GM18868 (cell line): ENCODE measurements around the gene CRBN.
A peak's percentile ranks its signal among the peaks of the same experiment; 100 is the strongest.

Experiments used
- ATAC-seq: cut with Tn5 transposase; IDR thresholded peaks from one replicate; pipeline ENCODE4 v1.9.1; 2021; ENCODE audit warnings: mild to moderate bottlenecking, moderate library complexity; ENCODE audit not compliant: unreplicated experiment

Gene CRBN

GRCh38 chr3:3177861-3178497 is 1.5 kb downstream of the CRBN start:
- no peak for ATAC-seq

- no peak for ATAC-seq
Measured at GRCh38 chr3:3172627-3173026, 6.9 kb downstream of the CRBN start.

GRCh38 chr3:3170998-3171397 is 8.5 kb downstream of the CRBN start:
- ATAC-seq = peak; percentile 55

GRCh38 chr3:3165650-3166049 is 13.8 kb downstream of the CRBN start:
- ATAC-seq = no peak

GRCh38 chr3:3165241-3165640 is 14.2 kb downstream of the CRBN start:
- no peak for ATAC-seq

GRCh38 chr3:3160826-3161225 is 18.7 kb downstream of the CRBN start:
- ATAC-seq = no peak

GRCh38 chr3:3157484-3157883 is 22.0 kb downstream of the CRBN start:
- ATAC-seq = no peak

- no peak for ATAC-seq
Measured at GRCh38 chr3:3154879-3155610, 24.4 kb downstream of the CRBN start.

GRCh38 chr3:3151513-3151912 is 28.0 kb downstream of the CRBN start:
- no peak for ATAC-seq

GRCh38 chr3:3149560-3149959 is 29.9 kb downstream of the CRBN start:
- ATAC-seq = no peak

GRCh38 chr3:3145831-3146230 is 33.7 kb downstream of the CRBN start:
- ATAC-seq = no peak

- peak; percentile 49 for ATAC-seq
Measured at GRCh38 chr3:3141939-3142338, 37.6 kb downstream of the CRBN start.

- ATAC-seq = no peak
Measured at GRCh38 chr3:3137526-3137925, 42.0 kb downstream of the CRBN start.

GRCh38 chr3:3134750-3135448 is 44.6 kb downstream of the CRBN start:
- no peak for ATAC-seq

GRCh38 chr3:3133500-3133899 is 46.0 kb downstream of the CRBN start:
- no peak for ATAC-seq

- ATAC-seq = no peak
Measured at GRCh38 chr3:3129579-3129978, 49.9 kb downstream of the CRBN start.

GRCh38 chr3:3127432-3128010 is 52.0 kb downstream of the CRBN start:
- peak; percentile 15 for ATAC-seq

- peak; percentile 96 for ATAC-seq
Measured at GRCh38 chr3:3126477-3127431, 52.7 kb downstream of the CRBN start, which contains the start of gene TRNT1. Gene TRNT1, plus strand, starts transcription at chr3:3126940. Its CDS starts 2,101 bp downstream, at chr3:3129041.

GRCh38 chr3:3125977-3126376 is 53.5 kb downstream of the CRBN start:
- ATAC-seq = no peak

- ATAC-seq = peak; percentile 37
Measured at GRCh38 chr3:3119393-3119851, 60.1 kb downstream of the CRBN start.
